SKM-1 (cell line): Measurements from ENCODE around the gene ABLIM3.

Source experiments
- DNase-seq: peaks from one replicate; lab custom pipeline; 2025; ENCODE audit not compliant: unreplicated experiment; lab: John Stamatoyannopoulos, UW

ABLIM3 gene

DNA sequence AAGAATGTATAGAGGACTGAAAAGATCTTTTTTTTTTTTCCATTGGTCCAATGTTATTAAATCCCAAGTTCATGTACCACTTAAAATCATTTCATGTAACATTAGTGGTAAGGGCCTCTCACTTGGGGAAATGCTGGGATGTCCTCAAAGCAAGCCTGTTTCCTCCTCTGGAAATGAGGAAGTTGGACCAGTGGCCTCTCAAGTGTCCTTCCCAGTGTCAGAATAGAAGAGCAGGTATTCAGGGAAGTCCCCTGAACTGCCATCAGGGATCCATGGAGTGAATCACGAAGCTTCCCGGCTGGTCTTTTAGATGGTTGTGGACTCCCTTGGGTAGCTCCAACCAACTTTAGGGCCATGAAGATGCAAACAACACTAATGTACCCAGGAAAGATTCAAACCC is 75.2 kb downstream of the ABLIM3 start:
- peak; percentile 2 for DNase-seq

DNA sequence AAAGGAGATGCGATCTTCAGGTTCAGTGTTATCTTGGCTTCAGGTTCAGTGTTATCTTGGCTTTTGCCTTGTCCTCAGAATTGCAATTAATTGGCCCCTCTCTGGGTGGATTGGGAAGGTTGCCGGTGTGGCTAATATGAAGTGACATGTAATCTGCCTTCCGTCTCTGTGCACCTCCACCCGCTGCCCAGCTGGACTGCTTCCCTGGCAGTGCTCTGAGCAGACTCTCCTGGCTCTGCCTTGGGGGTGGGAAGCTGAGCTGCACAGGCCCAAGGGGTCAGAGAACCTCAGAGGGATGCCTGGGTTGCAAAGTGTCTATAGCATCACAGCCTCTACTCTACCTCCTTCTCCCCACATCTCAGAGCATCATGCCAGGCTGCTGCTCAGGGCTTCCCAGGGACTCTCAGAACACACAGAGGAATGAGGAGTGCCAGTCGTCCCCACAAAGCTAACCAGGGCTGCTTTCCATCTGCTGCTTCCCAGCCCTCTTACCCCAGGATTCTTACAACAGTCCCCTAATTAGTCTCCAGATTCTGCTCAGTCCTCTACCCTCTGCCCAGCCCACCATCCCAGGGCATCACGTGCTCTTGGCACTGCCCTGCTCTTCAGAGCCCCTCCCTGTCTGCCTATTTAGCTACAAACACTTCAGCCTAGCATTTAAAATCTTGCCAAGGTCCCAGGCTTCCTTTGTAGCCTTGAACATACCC is 76.0 kb downstream of the ABLIM3 start:
- DNase-seq: no peak

DNA sequence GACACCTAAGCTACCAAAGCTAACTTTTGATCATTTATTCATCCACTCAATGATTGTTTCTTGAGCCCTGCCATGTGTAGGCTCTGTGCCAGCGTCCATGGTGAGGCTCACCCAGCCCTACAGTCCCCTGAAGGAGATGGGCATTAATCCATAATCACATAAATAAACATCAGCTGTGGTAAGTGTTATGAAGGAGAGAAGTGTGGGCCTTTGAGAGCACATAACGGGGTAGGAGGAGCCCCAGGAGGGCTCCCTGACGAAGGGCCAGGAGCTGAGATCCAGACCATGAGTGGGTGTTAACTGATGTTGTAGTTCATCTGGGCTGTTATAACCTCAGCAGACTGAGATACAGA is 76.5 kb downstream of the ABLIM3 start:
- no peak for DNase-seq

DNA sequence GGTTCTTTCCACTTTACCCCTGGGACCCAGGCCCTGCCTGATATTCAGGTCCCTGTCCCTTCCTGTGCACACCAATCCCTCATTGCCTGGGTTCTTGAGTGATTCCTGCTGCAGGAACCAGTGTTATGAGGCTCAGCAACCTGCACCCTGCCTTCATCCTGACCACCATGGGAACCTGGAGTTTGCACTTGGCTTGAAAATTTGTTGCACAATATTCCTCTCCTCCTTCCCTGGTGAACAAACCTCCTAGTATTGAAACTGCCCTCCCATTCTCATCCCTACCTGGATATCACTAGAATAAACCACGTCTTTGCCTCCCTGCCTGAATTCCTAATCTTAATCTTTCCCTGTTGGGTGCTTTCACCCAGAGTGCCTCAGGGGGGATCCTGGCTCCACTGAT is 78.3 kb downstream of the ABLIM3 start:
- DNase-seq: no peak

DNA sequence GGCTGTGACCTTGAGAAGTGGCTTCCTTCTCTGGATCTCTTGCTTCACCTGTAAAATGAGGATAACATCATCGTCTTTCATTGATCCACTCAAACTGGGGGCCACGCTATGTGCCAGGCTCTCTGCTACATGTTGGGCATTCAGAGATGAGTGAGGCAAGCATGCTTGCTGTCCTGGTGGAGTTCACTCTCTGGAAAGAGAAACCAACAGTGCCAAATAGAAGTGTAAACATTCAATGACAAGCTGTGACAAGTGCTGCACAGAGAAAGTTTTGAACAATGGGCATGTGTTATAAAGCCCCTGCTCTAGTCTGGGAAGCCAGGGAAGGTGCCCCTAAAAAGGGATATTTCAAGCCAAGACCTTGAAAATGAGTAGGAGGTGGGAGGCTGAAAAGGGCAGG is 79.5 kb downstream of the ABLIM3 start:
- DNase-seq: no peak

DNA sequence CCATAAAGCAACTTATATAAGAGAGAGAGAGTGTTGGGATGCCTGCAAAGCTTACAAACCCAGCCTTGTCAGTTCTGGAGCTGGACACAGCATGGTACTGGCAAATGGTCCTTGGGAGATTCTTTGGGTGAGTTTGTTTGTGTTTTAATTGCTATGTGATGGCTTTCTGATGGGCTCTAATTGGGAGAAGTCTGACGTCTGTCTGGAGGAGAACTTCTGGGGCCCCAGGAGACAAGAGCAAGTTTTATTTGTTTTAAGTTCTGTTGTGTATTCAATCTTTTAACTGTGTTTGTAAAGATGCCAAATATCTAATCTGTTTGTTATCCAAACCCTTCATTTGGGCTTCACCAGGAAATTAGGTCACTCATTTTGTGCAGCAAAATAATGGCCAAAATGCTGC is 80.0 kb downstream of the ABLIM3 start:
- DNase-seq: no peak

DNA sequence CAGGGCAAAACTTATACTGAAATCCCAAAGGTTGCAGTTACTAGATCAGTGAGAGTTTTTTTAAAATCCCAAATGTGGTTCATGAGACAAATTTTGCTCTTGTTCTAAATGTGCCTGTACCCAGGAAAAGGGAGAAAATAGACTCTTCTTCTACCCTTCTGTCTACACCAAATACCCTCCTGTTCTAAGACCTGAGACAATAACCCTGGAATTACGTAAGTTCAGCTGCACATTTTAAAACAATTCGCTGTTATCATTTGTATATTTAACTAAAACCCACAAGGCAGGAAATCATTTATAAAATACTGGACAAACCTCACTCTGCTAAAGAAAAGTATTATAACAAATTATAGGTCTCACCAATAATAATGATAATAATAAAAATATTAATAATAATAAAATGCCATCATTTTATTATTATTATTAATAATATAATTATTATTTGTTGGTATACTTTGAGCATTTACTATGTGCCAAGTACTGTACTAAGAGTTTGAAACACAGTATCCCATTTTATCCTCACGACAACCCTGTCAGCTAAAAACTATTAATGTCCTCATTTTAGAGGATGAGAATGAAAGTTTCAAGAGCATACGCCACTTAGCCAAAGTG is 80.5 kb downstream of the ABLIM3 start:
- no peak for DNase-seq

DNA sequence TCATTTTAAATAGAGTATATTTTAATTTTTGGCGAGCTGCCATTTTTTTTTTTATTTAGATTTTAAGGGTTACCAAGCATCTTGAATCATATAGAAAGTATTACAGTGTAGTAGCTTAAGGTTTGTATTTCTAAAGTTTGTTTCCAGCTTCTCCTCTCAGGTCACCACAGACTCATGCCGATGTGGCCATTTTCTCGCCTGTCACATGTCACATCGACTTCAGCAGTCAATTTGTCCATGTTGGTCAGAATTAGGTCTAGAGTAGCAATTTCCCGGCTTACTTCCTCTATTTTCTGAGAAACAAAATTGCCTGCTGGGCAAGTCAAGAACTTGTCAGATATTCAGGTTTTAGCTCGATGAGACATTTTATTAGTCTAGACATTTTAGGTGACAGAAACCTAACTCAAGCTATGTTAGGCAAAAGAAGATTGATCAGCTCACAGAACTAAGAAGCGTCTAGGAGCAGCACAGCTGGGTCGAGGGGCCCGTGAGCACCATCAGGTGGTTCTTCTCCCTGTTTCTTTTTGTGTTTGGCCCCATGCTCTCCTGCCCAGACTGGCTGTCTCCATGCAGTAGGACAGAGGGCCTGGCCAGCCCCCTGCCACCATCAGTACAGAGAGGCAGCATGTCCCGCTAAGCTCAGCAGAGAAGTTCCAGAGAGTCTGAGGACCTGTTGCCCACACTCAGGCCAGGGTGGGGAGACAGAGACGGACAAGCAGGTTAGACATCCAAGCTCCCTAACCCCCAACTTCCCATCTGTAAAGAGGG is 82.0 kb downstream of the ABLIM3 start:
- peak; percentile 46 for DNase-seq

DNA sequence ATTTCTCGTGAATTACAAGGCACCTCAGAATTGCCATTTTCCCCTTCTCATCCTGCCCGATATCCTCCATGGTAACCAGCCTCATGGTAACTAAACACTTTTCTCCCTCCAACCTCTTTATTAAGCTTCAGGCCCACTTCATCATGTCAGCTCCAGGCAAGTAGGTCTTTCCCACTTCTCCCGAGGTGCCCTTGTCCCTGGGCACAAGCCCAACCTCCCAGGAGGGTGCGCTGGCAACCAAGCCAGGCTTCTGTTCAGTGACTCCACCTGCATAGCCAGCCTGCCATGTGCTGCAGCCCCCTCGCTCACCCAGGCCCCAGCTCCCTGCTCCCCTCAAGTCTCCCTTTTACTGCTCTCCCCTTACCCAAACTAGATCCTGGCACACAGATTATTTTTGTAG is 83.0 kb downstream of the ABLIM3 start:
- DNase-seq: no peak

DNA sequence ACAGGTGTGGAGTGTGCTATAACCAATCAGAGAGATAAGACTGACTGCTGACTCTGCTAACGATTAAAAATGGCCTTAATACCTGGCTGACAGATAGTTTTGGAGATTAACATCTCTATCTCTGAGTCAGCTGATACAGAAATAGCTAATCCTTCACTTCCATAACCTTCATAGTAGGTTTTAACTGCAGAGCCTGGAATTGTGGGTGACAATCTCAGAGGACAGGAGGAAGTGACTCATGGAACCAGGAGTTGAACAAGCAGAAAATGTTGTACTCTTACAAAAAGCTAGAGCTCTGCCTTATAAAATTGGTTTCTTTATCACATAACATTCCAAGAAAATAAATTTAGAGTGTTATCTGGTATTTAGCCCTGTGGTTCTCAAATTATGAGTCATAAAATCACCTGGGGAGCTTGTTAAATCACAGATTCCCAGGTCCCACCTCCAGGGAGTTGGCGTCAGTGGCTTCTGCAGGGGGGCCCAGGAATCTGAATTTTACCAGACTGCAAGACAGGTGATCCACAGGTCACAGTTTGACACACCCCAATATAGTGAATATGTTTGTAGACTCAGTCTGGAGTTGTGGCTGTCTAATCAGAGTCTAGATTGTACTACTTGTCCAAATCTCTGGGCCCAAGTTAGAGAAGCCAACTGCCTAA is 86.0 kb downstream of the ABLIM3 start:
- no peak for DNase-seq

DNA sequence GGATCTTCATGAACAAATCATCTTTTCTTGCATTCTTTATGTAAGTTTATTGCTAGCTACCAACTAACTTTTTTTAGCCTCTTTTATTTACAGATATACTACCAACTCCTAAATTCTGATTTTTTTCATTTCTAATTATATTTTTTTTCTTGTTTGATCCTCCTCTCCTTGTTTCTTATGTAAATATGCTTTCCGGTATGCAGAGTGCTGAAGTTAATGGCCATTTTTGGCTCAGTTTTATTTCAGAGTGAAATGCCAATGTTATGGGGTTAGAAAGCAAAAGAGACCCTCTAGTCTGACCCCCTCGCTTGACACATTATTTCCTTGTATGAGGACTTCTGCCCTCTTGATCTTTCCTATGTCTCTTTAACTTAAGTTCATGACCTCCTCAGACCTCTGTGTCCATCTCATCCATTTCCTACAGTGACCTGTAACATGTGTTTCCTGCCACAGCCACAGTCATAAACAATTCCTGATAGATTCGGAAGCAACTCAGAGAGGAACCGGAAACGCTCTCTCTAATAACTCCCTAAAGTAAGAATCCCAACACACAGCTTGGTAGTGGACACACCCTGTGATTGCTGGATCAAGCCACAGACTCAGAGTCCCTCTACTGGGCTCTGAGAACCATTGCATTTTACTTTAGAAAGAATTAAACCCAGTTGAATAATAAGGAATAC is 87.5 kb downstream of the ABLIM3 start:
- peak; percentile 23 for DNase-seq

DNA sequence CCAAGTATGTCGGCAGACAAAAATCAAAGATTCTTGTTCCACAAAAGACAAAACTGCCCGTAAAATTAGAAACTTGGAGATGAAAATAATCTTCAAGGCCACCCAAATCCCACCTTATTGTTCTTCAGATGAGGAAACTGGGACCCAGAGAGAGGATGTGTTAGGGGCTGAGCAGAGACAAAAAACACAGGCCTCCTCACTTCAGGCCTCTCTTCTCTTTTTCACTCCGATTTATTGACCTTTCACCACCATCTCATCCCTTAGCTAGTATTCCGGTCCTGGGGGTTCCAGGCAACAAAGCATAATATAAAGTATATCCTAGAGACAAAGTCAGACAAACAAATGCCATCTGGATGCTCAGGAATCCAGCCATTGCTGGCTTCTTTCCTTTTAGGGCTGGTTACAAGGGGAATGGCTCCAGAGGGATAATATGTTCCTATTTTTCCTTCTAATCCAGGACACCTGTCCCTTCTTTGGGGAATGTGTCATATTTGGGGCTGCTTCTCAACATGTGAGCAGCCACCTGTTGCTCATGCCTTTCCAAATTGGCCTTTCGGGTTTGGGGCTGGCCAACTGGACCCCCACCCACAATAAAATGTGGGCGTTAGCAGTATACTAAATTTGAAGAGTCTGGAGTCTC is 88.1 kb downstream of the ABLIM3 start:
- no peak for DNase-seq

DNA sequence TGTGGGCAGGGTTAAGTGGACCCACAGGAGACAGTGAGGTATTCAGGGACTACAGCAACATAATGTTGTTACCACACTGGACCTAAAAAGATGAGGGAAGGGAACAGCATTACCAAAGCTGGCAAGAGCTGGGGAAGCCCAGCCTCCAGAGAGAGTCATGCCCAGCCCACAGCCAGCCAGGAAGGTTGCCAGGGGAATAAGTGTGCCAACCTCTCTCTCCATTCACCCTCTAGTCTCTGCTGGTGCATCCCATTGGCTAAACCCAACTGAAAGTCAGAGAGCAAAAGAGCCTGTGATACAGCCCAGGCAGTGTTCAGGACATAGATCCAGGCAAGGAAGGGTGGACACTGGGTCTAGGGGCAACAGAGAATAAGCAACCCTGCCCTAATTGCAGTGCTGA is 94.5 kb downstream of the ABLIM3 start:
- no peak for DNase-seq

DNA sequence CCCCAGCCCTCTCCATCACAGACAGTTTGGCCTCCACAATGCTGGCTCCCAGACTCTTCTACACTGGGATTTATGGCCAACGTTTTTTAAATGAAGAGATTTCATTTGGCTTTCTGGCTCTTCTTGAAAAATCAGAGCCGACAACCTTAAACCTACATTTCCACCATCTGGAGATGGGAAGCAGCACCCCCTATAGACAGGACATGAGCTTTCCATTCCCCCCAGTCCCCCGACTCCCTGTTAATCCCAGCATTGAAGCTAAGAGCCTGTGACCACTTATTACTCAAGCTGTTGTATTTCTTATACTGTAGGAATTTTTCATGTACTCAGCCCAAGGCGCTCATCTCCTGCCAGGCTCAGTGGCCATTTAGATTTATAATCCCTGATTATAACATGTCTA is 96.4 kb downstream of the ABLIM3 start:
- DNase-seq: no peak

DNA sequence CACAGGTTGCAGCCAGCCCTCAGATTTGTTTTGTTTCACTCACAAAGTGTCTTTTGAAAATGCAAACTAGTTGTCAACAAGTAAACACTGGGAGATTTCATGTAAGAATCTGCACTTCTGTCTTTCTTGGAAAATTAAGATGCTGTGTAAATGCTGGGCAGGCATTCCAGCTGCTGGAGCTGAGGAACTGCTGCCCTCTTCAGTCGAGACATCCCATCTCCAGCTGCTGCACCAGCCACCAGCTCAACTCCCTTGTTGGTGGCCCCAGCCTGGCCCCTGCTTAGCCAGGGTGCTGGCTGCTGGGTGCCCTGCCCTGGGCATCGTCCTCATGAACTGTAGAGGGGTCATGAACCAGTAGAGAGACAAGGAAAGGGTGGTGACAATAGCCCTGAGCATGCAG is 97.2 kb downstream of the ABLIM3 start:
- DNase-seq: no peak

DNA sequence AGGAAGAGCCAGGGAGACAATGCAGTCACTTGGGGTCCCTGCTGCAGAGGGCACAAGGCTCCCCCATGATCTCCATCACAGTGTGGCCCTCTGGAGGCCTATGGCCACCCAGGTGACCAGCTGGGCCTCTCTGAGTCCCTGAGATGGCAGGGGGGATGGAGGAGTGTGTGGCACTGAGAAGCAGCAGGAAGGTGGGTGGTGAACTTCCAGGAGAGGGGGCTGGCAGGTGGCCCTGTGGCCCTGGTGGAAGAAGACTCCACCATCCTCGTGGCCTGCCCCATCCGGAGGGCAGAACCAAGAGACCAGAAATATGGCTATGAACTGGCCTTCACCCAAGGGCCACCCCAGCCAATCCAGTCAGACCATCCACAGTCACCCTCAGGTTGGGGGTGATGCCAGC is 98.6 kb downstream of the ABLIM3 start:
- DNase-seq: no peak

DNA sequence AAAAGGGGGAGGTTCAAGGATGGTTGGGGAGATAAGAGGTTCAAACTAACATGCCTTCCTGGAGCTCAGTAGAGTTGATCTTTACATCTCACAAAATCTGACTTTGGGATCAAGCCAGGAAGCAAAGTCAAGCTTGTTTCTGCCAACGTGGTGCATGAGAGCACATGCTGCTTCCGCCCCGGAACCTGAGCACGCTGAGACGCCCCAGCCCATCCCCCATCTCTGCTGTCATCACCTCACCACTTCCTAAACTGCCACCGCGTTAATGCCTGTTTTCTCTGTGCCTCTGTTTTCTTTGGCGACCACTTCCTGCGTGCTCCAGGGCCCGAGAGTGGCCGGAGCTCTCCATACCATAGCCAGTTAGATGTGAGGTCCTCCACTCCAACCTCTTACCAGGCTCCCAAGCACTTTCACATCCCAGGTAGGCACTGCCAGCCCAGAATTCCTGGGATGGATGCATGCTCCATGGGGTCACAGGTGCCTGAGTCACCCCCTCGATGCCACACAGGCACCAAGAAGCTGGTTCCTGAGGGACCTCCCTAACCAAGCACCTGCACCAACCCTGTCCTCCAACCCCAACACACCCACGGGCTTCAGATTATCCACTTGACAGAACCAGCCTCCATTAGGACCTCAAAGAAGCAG is 99.2 kb downstream of the ABLIM3 start:
- no peak for DNase-seq

DNA sequence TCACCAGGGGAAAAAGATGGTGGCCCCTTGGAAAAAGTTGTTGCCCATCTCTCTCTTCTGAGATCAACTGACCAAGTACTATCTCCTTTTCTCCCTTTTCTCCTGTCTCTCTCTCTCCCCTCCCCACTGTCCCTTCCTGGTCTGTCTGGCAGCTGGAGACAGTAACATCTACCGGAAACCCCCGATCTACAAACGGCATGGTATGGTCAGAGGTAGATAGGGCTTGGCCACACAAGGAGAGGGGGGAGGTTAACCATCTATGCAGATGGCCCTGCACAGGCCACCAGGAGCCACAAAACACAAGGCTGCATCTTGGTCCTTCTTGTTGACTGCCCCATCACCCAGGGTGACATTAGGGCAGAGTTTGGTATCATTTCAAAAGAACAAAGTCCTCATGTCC is 101.0 kb downstream of the ABLIM3 start:
- no peak for DNase-seq

DNA sequence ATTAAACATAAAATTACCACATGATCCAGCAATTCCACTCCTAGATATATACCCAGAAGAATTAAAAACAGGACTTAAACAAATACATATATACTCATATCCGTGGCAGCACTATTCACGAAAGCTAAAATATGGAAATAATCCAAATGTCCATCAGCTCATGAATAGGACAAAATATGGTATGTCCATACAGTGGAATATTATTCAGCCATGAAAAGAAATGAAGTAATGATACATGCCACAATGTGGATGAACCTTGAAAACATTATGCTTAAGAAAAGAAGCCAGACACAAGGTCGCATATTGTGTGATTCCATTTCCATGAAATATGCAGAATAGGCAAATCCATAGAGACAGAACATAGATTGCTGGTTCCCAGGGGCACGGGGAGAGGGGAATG is 105.6 kb downstream of the ABLIM3 start:
- no peak for DNase-seq

DNA sequence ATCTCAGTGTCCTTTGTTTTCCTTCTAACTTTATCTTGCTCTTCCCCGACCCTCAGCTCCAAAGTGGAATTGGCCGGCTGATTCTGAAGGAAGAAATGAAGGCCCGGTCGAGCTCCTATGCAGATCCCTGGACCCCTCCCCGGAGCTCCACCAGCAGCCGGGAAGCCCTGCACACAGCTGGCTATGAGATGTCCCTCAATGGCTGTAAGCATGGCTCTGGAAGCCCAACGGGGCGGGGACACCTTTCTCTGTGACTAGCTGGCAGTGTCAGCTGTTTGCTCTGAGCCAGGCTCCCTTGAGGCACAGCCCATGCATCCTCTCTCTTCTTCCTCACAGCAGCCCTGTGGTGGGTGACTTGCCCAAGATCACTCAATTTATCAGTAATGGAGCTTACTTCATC is 106.4 kb downstream of the ABLIM3 start:
- no peak for DNase-seq
